GM13976 (cell line): ENCODE results near the gene MCRIP1.

Experiments
- DNase-seq: peaks from one replicate; pipeline ENCODE4 v3.0.0; 2012; ENCODE audit warnings: low spot score
- in situ Hi-C: fragments of 300-500 bp; cut with MboI; formaldehyde crosslinking; loops from one replicate; pipeline ENCODE4 v1.12.0; 2022; ENCODE audit warnings: low sequenced_read_pairs, mixed read lengths, inconsistent platforms; ENCODE audit not compliant: unreplicated experiment
- TF ChIP-seq, protein P1 (sequence below): IDR thresholded peaks from 2 replicates; pipeline ENCODE4 v1.5.1; 2012; ENCODE audit warnings: borderline replicate concordance, mild to moderate bottlenecking; ENCODE audit not compliant: insufficient read depth; ENCODE audit errors: extremely low read depth, missing control alignments, control extremely low read depth

MCRIP1 gene

GRCh38 chr17:81804559-81805399, 28.3 kb downstream of the MCRIP1 start:
- TF ChIP-seq, protein P1, sequence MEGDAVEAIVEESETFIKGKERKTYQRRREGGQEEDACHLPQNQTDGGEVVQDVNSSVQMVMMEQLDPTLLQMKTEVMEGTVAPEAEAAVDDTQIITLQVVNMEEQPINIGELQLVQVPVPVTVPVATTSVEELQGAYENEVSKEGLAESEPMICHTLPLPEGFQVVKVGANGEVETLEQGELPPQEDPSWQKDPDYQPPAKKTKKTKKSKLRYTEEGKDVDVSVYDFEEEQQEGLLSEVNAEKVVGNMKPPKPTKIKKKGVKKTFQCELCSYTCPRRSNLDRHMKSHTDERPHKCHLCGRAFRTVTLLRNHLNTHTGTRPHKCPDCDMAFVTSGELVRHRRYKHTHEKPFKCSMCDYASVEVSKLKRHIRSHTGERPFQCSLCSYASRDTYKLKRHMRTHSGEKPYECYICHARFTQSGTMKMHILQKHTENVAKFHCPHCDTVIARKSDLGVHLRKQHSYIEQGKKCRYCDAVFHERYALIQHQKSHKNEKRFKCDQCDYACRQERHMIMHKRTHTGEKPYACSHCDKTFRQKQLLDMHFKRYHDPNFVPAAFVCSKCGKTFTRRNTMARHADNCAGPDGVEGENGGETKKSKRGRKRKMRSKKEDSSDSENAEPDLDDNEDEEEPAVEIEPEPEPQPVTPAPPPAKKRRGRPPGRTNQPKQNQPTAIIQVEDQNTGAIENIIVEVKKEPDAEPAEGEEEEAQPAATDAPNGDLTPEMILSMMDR = no peak
- in situ Hi-C loops = no loop called here
- no peak for DNase-seq

GRCh38 chr17:81803728-81804558, 29.1 kb downstream of the MCRIP1 start, which contains the start of gene GCGR:
Gene GCGR (plus strand): TSS chr17:81804150. CDS start chr17:81809019, 4,869 bp downstream.
- TF ChIP-seq, protein P1 = no peak
- in situ Hi-C loops = no loop called here
- DNase-seq = no peak

- in situ Hi-C loops = no loop called here
- TF ChIP-seq, protein P1 = no peak
- DNase-seq = no peak
Measured at GRCh38 chr17:81802856-81803643, 30.0 kb downstream of the MCRIP1 start.

DNA sequence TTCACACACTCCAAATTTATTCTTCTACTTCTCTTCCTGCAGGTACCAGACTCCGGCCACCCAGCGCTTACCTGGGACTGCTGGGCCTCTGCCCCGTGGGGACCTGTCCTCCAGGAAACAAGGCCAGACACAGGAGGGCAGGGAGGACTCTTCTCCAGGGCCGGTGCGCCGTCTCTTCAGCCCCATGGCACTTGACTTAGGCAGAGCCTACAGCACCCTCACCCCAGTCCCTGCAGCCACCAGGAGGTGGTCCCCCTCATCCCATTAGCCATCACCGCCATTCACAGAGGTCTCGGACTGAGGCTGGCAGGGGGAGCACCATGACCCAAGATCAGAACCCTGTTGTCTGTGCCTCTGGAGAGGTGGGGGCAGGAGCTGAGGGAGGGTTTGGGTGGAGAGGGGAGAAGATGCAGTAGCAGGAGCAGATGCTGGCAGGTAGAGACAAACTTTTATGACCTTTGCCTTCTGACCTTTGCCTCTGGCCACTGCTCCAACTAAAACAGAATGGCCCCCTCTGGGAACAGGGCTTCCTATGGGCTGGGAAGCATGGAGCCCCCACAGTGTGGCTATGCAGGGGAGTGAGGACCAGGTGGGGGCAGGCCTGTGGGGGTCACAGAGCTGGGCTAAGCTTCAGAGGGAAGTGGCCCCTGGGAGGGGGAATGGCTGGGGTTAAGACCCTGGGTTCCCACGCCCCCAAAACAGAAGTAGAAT, 30.9 kb downstream of the MCRIP1 start:
- TF ChIP-seq, protein P1 = no peak
- in situ Hi-C loops = no loop called here
- no peak for DNase-seq

DNA sequence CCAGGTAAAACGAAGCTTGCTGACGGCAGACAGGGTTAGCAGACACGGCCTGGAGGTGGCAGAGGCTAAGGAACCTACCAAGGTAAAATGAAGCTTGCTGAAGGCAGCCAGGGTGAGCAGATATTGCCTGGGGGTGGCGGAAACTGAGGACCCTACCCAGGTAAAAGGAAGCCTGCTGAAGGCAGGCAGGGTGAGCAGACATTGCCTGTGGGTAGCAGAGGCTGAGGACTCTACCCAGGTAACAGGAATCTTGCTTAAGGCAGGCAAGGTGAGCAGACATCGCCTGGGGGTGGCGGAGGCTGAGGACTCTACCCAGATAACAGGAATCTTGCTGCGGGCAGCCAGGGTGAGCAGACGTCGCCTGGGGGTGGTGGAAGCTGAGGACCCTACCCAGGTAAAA, 31.8 kb downstream of the MCRIP1 start:
- in situ Hi-C loops = no loop called here
- TF ChIP-seq, protein P1 = no peak
- no peak for DNase-seq

DNA sequence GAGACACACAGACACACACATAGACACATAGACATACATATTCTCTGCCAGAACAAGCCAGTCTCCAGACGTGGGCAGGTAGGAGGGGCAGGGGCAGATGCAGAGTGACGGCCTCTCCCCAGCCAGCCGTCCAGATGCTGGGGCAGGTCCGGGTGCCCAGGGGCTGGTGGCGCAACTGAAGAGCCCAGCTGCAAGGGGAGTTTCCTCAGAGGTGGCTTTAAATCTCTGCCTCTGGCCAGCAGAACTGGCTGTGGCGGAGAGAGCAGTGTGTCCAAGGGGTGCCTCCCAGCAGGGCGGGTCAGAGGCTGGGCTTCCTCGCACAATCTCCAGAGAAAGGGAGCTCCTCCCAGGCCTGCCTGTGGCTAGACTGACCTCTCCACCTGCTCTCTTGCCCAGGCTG, 38.6 kb downstream of the MCRIP1 start:
- in situ Hi-C loops = no loop called here
- TF ChIP-seq, protein P1 = no peak
- no peak for DNase-seq
